SH-SY5Y (cell line): Measurements from ENCODE around the gene ITPRIP.

Experiments
- GATA2 ChIP-seq: IDR thresholded peaks from 2 replicates; pipeline ENCODE4 v1.6.1; 2011; ENCODE audit warnings: mild to moderate bottlenecking, low read depth, low read length
- GATA3 ChIP-seq: IDR thresholded peaks from 2 replicates; pipeline ENCODE4 v1.6.1; 2011; ENCODE audit warnings: low read depth, mild to moderate bottlenecking, low read length, moderate library complexity

DNA sequence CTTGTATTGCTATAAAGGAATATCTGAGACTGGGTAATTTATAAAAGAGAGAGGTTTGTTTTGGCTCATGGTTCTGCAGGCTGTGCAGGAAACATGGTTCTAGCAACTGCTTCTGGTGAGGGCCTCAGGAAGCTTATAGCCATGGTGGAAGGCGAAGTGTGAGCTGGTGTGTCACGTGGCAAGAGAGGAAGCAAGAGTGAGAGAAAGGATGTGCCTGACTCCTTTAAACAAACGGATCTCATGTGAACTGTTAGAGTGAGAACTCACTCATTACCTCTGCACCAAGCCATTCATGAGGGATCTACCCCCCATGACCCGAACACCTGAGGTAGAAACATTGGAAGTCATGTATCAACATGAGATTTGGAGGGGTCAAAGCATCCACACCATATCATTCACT, 7.7 kb upstream of the ITPRIP start:
- TF ChIP-seq GATA2 (no peak), GATA3 (no peak)
